Measurements from ENCODE around the gene ATRNL1. TPM values are rescaled to one million over a fixed set of nuclear protein-coding genes. Genes with fewer than 3 reads are reported as not detected.
"Not testable (repeated sequence)": the region's sequence is repeated elsewhere in the genome, so short reads cannot be mapped to it uniquely, and the experiment has no call there.

ATRNL1 gene
- polyA plus RNA-seq, 3 donors, result 20.2 to 26.7 (median 26.5) TPM

GRCh38 chr10:115745943-115746342 lies 652.8 kb downstream of the ATRNL1 start:
- DNase-seq, result no peak

GRCh38 chr10:115747811-115748210 lies 654.6 kb downstream of the ATRNL1 start:
- no peak for DNase-seq

- DNase-seq, result not testable (repeated sequence)
Observed at GRCh38 chr10:115758488-115758887, 665.3 kb downstream of the ATRNL1 start.

GRCh38 chr10:115760131-115760530 lies 667.0 kb downstream of the ATRNL1 start:
- no peak for DNase-seq

- DNase-seq, result no peak
Observed at GRCh38 chr10:115761166-115761565, 668.0 kb downstream of the ATRNL1 start.

GRCh38 chr10:115762029-115762428 lies 668.9 kb downstream of the ATRNL1 start:
- no peak for DNase-seq

GRCh38 chr10:115771755-115772154 lies 678.6 kb downstream of the ATRNL1 start:
- no peak for DNase-seq

- DNase-seq, result no peak
Observed at GRCh38 chr10:115772606-115773005, 679.4 kb downstream of the ATRNL1 start.

- no peak for DNase-seq
Observed at GRCh38 chr10:115773832-115774231, 680.7 kb downstream of the ATRNL1 start.

- no peak for DNase-seq
Observed at GRCh38 chr10:115774721-115775120, 681.6 kb downstream of the ATRNL1 start.

GRCh38 chr10:115777646-115778045 lies 684.5 kb downstream of the ATRNL1 start:
- DNase-seq, result no peak

- DNase-seq, result no peak
Observed at GRCh38 chr10:115790220-115790619, 697.1 kb downstream of the ATRNL1 start.

- DNase-seq, result no peak
Observed at GRCh38 chr10:115795964-115796363, 702.8 kb downstream of the ATRNL1 start.

GRCh38 chr10:115801457-115801856 lies 708.3 kb downstream of the ATRNL1 start:
- DNase-seq, result no peak

GRCh38 chr10:115801992-115802391 lies 708.8 kb downstream of the ATRNL1 start:
- no peak for DNase-seq

GRCh38 chr10:115802911-115803310 lies 709.7 kb downstream of the ATRNL1 start:
- DNase-seq, result no peak

- no peak for DNase-seq
Observed at GRCh38 chr10:115814542-115814941, 721.4 kb downstream of the ATRNL1 start.

- DNase-seq, result no peak
Observed at GRCh38 chr10:115818012-115818411, 724.8 kb downstream of the ATRNL1 start.

- no peak for DNase-seq
Observed at GRCh38 chr10:115826396-115826795, 733.2 kb downstream of the ATRNL1 start.

GRCh38 chr10:115827231-115828009 lies 734.3 kb downstream of the ATRNL1 start:
- DNase-seq, result no peak

- not testable (repeated sequence) for DNase-seq
Observed at GRCh38 chr10:115828182-115828581, 735.0 kb downstream of the ATRNL1 start.

- no peak for DNase-seq
Observed at GRCh38 chr10:115829521-115830205, 736.5 kb downstream of the ATRNL1 start.

- no peak for DNase-seq
Observed at GRCh38 chr10:115830265-115830970, 737.3 kb downstream of the ATRNL1 start.
